ENCODE measurements around the gene VOPP1. TPM values are rescaled to one million over a fixed set of nuclear protein-coding genes. Genes with fewer than 3 reads are reported as not detected.
A peak's percentile ranks its signal among the peaks of the same experiment; 100 is the strongest.

Gene VOPP1
- total and polyA plus RNA-seq, 10 of the 15 experiments (the other 5 are each of a cell fraction or from before 2014, with no cell fraction given) = 32.8 to 206 (median 129) TPM

DNA sequence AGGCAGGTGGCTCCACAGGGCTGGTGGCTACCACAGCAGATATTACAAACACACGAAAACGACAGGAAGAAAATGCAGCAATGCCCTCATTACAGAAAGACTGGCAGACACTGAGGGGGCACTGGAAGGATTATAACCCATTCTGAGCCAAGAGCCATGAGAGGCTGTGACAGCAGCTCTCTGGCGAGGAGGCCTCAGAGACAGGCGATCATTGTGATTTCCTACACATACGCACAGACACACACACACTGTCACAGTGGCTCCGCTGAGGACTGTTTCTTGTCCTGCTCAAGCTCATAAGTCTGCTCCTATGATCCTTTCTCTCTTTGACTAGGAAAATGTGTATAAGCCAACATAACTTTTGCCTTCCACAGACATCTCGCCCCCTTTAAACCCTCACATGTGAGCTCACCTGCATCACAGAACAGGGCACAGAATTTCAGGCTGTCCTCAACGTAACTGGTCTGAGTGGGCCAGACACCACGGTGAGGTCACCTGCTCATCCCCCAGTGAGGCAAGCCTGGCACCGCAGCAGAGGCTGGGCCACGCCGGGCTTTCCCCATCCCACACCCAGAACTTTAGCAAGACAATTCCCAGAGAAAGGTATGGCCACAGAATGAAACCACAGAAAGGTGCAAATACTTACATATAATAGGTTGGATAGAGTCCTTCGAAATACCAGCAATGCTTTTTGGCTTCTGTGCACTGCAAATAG, 51.7 kb downstream of the VOPP1 start:
- H3K4me1 ChIP-seq (ENCODE audit: control insufficient read depth, insufficient read depth, low read length) = peaks cover 44% of the 10 kb centered on the region
- H3K4me2 ChIP-seq (ENCODE audit: control insufficient read depth, insufficient read depth) = no peak overlapping the region
- TF ChIP-seq POLR2A (IDR thresholded peaks at IDR 0.05; ENCODE audit: low read depth, low read length) (peak; percentile 7; the same call in 1 of the 2 replicates), SPI1 (IDR thresholded peaks at IDR 0.05; ENCODE audit: borderline replicate concordance, insufficient read depth, low read depth, low read length) (no peak)
- in situ Hi-C loops (cut with MboI) = no loop called here
- no peak overlapping the region for H2AFZ ChIP-seq (ENCODE audit: control insufficient read depth, low read depth, low read length)
- H3K27me3 ChIP-seq (replicated peaks in 1 of 2; ENCODE audit: control insufficient read depth in 2 of 2, insufficient read depth in 2 of 2, low read length in 1 of 2) = no peaks in the 10 kb centered on the region
- peaks cover 66% of the 10 kb centered on the region for H3K79me2 ChIP-seq (ENCODE audit: control insufficient read depth, insufficient read depth, low read length)
- H4K20me1 ChIP-seq (ENCODE audit: control insufficient read depth, insufficient read depth) = no peaks in the 10 kb centered on the region
- RAD21 ChIA-PET (ENCODE audit: unreplicated experiment) = interaction anchor here (1.1 to 1.3 kb wide), 3 partner anchors 12 to 13 kb away, joined by 3 to 5 read pairs (median 5); no protein-coding TSS in a partner anchor
- CTCF ChIA-PET = interaction anchor here (0.5 to 2.0 kb wide), 5 partner anchors 9 to 336 kb away, joined by 4 to 6 read pairs (median 4); no protein-coding TSS in a partner anchor
- POLR2A ChIA-PET = interaction anchor here (0.9 to 9.8 kb wide), 2 partner anchors 10 to 12 kb away, joined by 10 to 122 read pairs; no protein-coding TSS in a partner anchor
- H3K4me3 ChIP-seq = no peak overlapping the region
- intact Hi-C loops (cut with micrococcal nuclease; ENCODE audit: unreplicated experiment) = no loop called here
- FAIRE-seq (no peak), ATAC-seq (no peak), DNase-seq (ENCODE audit: low read depth, low spot score) (no peak)
- no peak overlapping the region for H3K9ac ChIP-seq (ENCODE audit: control insufficient read depth, insufficient read depth, low read length)
- BruUV-seq (replicated peaks) = no TSS peak
- no peaks in the 10 kb centered on the region for H3K9me3 ChIP-seq (replicated peaks; ENCODE audit: control insufficient read depth, insufficient read depth, low read length)
- H3K36me3 ChIP-seq (ENCODE audit: control insufficient read depth in 2 of 2, insufficient read depth in 2 of 2, low read length in 1 of 2) = peaks cover 21 to 33% of the 10 kb centered on the region in 2 experiments
- SMC1A ChIA-PET (ENCODE audit: uncharacterized antibody, unreplicated experiment) = interaction anchor here (0.6 to 21.7 kb wide), 4 partner anchors 9 to 234 kb away, joined by 3 to 354 read pairs (median 8); no protein-coding TSS in a partner anchor
- WGBS (ENCODE audit: insufficient coverage, insufficient replicate concordance, low lambda C conversion rate, missing lambda C conversion rate) = 88% methylated on average over 13 of the region's 13 CpGs
- H3K27ac ChIP-seq (ENCODE audit: control insufficient read depth, insufficient read depth) = peak overlapping the region; percentile 15

DNA sequence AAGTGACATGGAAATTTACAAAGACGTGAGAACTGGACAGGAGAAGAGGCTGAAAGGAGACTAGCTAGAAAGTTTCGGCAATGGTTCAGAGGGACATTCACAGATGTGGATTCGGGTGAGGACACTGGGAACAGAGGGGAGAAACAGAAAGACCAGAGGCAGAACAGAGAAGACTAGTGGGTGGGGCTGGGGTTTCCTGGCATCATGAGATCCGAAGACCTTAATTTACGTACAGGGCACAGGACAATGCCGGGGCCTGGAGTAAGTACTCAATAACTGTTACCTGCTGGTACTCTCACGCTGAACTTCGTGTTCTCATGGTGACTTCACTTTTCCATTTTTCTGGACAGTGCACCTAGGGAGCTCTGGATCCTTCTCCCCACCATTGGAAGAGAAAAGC, 53.5 kb downstream of the VOPP1 start:
- BruUV-seq (replicated peaks) = TSS peak; percentile 16
- Histone ChIP-seq H3K27me3 (replicated peaks in 1 of 2; ENCODE audit: control insufficient read depth in 2 of 2, insufficient read depth in 2 of 2, low read length in 1 of 2) (no peaks in the 10 kb centered on the region), H3K9ac (ENCODE audit: control insufficient read depth, insufficient read depth, low read length) (no peak overlapping the region), H3K27ac (ENCODE audit: control insufficient read depth, insufficient read depth) (no peak overlapping the region), H2AFZ (ENCODE audit: control insufficient read depth, low read depth, low read length) (no peak overlapping the region), H3K4me2 (ENCODE audit: control insufficient read depth, insufficient read depth) (no peak overlapping the region), H3K79me2 (ENCODE audit: control insufficient read depth, insufficient read depth, low read length) (peaks cover 67% of the 10 kb centered on the region), H3K9me3 (replicated peaks; ENCODE audit: control insufficient read depth, insufficient read depth, low read length) (no peaks in the 10 kb centered on the region), H3K36me3 (ENCODE audit: control insufficient read depth in 2 of 2, insufficient read depth in 2 of 2, low read length in 1 of 2) (peaks cover 23 to 40% of the 10 kb centered on the region in 2 experiments), H3K4me1 (ENCODE audit: control insufficient read depth, insufficient read depth, low read length) (peaks cover 47% of the 10 kb centered on the region), H4K20me1 (ENCODE audit: control insufficient read depth, insufficient read depth) (no peaks in the 10 kb centered on the region), H3K4me3 (no peak overlapping the region)
- RAD21 ChIA-PET (ENCODE audit: unreplicated experiment) = interaction anchor here (0.9 to 1.2 kb wide), 2 partner anchors 11 to 15 kb away, joined by 3 to 4 read pairs; no protein-coding TSS in a partner anchor
- DNase-seq (ENCODE audit: low read depth, low spot score) (no peak), ATAC-seq (no peak), FAIRE-seq (no peak)
- intact Hi-C loops (cut with micrococcal nuclease; ENCODE audit: unreplicated experiment) = loop anchor here (5.0 kb wide), 1 partner anchor 87 kb away; no protein-coding TSS in a partner anchor
- WGBS (ENCODE audit: insufficient coverage, insufficient replicate concordance, low lambda C conversion rate, missing lambda C conversion rate) = 63% methylated on average over 8 of the region's 8 CpGs
- CTCF ChIA-PET = no interaction called here
- POLR2A ChIA-PET = interaction anchor here (9.8 kb wide), 1 partner anchor 14 kb away, joined by 122 read pairs; no protein-coding TSS in a partner anchor
- TF ChIP-seq, protein P1, sequence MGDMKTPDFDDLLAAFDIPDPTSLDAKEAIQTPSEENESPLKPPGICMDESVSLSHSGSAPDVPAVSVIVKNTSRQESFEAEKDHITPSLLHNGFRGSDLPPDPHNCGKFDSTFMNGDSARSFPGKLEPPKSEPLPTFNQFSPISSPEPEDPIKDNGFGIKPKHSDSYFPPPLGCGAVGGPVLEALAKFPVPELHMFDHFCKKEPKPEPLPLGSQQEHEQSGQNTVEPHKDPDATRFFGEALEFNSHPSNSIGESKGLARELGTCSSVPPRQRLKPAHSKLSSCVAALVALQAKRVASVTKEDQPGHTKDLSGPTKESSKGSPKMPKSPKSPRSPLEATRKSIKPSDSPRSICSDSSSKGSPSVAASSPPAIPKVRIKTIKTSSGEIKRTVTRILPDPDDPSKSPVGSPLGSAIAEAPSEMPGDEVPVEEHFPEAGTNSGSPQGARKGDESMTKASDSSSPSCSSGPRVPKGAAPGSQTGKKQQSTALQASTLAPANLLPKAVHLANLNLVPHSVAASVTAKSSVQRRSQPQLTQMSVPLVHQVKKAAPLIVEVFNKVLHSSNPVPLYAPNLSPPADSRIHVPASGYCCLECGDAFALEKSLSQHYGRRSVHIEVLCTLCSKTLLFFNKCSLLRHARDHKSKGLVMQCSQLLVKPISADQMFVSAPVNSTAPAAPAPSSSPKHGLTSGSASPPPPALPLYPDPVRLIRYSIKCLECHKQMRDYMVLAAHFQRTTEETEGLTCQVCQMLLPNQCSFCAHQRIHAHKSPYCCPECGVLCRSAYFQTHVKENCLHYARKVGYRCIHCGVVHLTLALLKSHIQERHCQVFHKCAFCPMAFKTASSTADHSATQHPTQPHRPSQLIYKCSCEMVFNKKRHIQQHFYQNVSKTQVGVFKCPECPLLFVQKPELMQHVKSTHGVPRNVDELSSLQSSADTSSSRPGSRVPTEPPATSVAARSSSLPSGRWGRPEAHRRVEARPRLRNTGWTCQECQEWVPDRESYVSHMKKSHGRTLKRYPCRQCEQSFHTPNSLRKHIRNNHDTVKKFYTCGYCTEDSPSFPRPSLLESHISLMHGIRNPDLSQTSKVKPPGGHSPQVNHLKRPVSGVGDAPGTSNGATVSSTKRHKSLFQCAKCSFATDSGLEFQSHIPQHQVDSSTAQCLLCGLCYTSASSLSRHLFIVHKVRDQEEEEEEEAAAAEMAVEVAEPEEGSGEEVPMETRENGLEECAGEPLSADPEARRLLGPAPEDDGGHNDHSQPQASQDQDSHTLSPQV (IDR thresholded peaks at IDR 0.05) = no peak
- no peak for TF ChIP-seq NR2C1 (IDR thresholded peaks at IDR 0.05)
- in situ Hi-C loops (cut with MboI) = no loop called here
- SMC1A ChIA-PET (ENCODE audit: uncharacterized antibody, unreplicated experiment) = interaction anchor here (1.0 to 21.7 kb wide), 2 partner anchors 10 to 14 kb away, joined by 4 to 354 read pairs; no protein-coding TSS in a partner anchor
